C4-2B (cell line): ENCODE results near the gene C3orf62.

Experiments used
- H3K27ac ChIP-seq: fragments of 450-650 bp; 2 replicates; pipeline ENCODE4 v1.5.1; 2017
- CTCF ChIP-seq: fragments of 450-650 bp; conservative IDR thresholded peaks from 2 replicates; pipeline ENCODE4 v1.5.1; 2017; ENCODE audit warnings: mild to moderate bottlenecking
- ZFX ChIP-seq: fragments of 450-650 bp; IDR thresholded peaks from 2 replicates; pipeline ENCODE4 v1.6.1; 2017

Gene C3orf62

DNA sequence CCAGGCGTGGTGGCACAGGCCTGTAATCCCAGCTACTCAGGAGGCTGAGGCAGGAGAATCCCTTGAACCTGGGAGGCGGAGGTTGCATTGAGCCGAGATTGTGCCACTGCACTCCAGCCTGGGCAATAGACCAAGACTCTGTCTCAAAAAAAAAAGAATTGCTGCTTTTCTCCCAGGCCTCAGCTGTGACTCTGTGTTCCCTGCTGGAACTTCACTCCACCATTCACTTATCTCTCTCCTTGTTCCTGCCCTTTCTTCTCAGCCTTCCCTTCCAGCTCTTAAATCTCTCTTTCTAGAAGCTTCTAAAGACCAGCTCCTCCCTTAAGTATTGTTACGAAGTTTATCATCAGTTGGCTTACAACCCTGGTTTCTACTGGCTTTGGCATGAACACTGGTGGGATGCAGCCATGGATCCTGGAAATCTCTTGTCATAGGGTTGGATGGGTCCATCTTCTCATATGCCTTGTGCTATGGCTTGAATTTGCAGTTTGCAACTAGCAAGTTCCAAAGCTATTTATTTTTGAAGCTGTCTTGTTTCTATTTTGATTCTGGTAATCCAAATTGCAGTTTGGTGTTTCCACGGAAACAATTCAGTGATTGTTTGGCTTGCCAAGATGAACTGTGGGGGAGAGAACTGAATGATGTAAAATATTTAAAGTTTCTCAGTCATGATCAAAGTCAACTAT, 10.5 kb downstream of the C3orf62 start:
- H3K27ac ChIP-seq = no peak overlapping the region
- no peak for TF ChIP-seq ZFX
- TF ChIP-seq CTCF = no peak

DNA sequence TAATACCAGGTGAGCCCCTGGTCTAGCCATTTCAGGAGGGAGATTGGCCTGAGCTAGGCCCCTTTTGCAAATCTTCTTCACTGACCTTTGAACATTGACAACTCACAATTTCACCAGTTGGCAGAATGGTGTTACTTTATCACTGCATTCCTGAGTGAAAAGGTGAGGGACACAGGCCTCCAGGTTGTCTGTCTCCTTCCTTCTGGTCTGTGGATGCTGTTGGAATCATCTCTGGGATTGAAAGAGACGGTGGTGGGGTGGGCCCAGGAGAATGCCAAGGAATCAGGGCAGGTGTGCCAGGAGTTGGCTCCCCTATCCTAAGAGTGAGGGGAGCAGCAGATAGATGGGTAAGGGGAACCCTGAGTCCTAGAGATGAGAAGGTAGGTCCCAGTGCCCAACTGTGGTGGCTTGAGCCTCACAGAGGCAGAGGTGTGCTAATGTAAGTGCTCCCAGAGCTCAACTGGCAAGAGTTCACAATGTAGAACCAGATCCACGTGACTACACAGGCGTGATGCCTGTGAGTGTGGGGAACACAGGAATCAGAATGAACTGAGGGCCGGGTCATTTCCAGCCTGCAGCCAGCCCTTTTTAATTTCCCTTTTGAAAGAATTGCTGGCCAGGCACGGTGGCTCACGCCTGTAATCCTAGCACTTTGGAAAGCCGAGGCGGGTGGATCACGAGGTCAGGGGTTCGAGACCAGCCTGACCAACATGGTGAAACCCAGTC, 11.2 kb downstream of the C3orf62 start:
- TF ChIP-seq ZFX (no peak), CTCF (no peak)

DNA sequence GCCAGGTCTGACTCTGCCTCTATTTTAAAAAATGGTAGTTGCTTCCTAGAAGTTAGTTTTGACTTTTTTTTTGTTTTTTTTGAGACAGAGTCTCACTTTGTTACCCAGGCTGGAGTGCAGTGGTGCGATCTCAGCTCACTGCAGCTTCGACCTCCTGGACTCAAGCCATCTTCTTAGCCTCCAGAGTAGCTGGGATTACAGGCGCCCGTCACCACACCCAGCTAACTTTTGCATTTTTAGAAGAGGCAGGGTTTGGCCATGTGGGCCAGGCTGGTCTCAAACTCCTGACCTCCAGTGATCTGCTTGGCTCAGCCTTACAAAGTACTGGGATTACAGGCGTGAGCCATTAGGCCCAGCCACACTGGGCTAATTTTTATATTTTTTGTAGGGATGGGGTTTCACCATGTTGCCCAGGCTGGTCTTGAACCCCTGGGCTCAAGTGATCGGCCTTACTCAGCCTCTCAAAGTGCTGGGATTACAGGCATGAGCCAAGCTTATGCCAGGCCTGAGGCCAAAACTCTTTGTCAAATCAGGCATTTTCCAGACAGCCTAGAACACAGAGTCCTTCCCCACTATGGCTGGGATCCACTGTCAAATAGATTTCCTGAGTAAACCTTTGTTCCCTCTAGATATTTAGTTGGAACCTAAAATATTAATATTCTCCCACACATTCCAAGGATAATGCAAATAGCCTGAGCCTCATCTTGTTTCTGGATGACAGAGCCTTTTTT, 13.7 kb downstream of the C3orf62 start:
- TF ChIP-seq ZFX = no peak
- no peak for TF ChIP-seq CTCF

More for the DNA sequence above, 11.2 kb downstream of the C3orf62 start:
- no peak overlapping the region for H3K27ac ChIP-seq

DNA sequence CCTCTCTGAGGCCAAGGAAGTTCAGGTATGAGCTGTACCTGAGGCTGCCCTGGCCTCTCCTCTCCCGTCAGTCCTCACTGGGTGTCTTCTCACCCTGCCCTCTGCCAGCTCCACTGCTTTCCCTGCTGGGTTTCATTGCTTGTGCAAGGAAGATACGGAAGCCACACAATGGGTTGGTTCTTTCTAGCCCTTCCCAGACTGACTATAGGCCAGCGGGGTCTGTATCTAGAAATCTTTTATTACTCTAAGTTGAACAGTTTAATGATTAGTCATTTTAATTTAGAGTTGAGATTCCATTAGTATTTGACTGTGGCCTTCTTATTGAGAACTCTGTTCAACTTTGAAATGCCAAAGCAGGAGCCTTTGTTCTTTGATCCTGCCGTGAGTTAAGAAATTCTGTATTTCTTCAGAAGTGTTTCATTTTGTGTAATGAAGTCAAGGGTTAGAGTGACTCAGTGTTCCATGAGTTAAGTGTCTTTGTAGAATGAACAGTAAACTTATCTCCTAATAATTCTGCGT, 16.2 kb downstream of the C3orf62 start:
- no peak overlapping the region for H3K27ac ChIP-seq

More for the DNA sequence above, 13.7 kb downstream of the C3orf62 start:
- H3K27ac ChIP-seq = no peak overlapping the region

DNA sequence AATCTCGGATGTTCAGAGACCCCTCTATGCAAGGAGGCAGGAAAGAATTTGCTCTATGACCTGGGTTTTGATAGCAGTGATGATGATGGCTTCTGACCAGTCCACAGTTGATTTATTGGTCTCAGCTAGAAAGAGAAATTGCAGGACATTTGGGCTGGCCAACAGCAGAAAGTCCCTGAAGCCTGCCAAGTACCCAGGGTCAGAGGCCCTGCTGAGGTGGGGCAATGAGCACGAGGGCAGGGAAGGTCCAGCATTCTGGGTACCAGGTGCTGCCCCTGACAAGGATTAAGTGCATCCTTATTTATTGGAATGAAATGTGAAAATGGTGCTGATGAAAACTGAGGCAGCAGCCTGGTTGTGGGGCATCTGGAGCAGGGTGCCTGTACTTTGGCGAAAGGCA, 19.8 kb downstream of the C3orf62 start:
- no peak overlapping the region for H3K27ac ChIP-seq
- TF ChIP-seq ZFX (no peak), CTCF (no peak)

More for the DNA sequence above, 16.2 kb downstream of the C3orf62 start:
- TF ChIP-seq CTCF = no peak
- TF ChIP-seq ZFX = no peak

- TF ChIP-seq CTCF (no peak), ZFX (no peak)
These were observed 21.1 kb downstream of the C3orf62 start for GRCh38 chr3:49255718-49256511.

More at GRCh38 chr3:49255718-49256511, 21.1 kb downstream of the C3orf62 start:
- H3K27ac ChIP-seq = no peak overlapping the region
